Measurements from ENCODE around the gene LRRC8B. TPM values are rescaled to one million over a fixed set of nuclear protein-coding genes. Genes with fewer than 3 reads are reported as not detected.

The LRRC8B gene
- total RNA-seq, 1 donor from 2014 or later = 2.5 TPM

GRCh38 chr1:89640440-89640839, 115.8 kb downstream of the LRRC8B start:
- intact Hi-C loops (cut with micrococcal nuclease) = no loop called here
- no peak for ATAC-seq
- no peak for DNase-seq

GRCh38 chr1:89641781-89642180, 117.2 kb downstream of the LRRC8B start:
- ATAC-seq (no peak), DNase-seq (no peak)
- intact Hi-C loops (cut with micrococcal nuclease) = no loop called here

GRCh38 chr1:89643577-89643976, 118.9 kb downstream of the LRRC8B start:
- intact Hi-C loops (cut with micrococcal nuclease) = no loop called here
- DNase-seq (no peak), ATAC-seq (no peak)

GRCh38 chr1:89644119-89644814, 119.6 kb downstream of the LRRC8B start:
- intact Hi-C loops (cut with micrococcal nuclease) = no loop called here
- no peak for ATAC-seq
- no peak for DNase-seq

GRCh38 chr1:89646259-89646658, 121.6 kb downstream of the LRRC8B start:
- intact Hi-C loops (cut with micrococcal nuclease) = no loop called here
- DNase-seq = no peak
- ATAC-seq = no peak

Other genes starting within 250 kb of the LRRC8B start
- gene GBP6, start 160.8 kb upstream of the LRRC8B start, total RNA-seq = not detected
- gene LRRC8C, start 108.3 kb downstream of the LRRC8B start, total RNA-seq = 6.8 TPM